ENCODE data around the gene SGTA.

SGTA gene

DNA sequence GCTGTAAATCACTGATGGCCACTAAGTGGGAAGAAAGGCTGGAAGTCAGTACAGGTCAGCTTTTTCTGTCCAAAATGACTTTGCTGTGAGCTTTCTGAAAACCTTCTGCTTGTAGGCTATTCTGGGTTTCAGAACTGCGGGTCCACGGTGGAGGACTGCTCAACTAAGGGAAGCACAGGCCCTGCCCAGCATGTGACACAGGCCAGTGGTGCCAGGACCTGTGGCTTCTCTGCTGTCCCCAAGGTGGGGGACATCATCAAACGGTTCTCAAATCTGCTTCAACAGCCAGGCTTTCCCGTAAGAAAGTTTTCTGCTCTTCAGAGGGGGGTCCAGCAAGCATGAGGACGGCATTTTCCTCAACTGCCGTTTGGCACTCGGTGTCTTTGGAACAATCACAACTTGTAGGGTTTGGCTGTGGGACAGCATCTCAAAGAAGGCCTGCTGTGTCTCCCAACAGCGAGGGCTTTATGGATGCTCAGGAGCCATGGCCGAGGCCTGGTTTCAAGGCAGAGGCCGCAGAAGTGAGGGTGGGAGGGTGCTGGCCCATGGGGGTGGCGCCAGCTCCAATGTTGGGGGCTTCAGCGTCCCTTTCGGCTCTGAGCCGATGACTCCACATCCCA lies 3.8 kb downstream of the SGTA start:
- no peaks in the 10 kb centered on the region for H3K36me3 ChIP-seq (ENCODE audit: low read length)
- H3K4me2 ChIP-seq (ENCODE audit: low read depth, low read length, poor library complexity, severe bottlenecking): no peak overlapping the region

DNA sequence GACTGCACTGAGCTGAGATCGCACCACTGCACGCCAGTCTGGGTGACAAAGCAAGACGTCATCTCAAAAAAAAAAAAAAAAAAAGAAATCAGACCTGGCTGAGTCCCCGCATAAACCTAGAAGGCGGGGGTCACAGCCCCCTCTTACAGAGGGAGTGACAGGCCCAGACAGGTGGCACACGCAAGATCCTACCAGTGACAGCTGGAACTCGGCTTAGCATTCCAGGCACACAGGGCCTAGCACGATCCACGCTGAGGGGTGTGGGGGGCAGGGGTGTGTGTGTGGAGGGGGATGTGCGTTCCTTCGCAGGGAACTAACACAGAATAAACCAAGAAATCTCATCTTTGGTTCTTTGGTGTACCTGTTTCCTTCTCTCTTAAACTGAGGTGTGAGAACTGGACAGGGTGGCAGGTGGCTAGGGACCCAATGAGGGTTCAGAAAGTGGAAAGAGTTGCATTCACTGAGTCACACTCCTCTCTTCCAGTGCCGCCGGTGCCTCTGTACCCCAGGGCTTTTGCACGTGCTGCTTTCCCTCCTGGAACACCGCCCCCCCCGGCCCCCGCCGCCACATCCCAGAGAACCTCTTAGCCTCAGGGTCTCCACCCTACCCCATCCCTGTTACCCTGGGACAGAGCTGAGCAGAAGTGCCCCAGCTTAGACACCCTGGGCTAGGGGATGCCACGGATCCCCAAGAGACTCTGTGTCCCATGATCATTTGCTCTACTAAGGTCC lies 5.0 kb downstream of the SGTA start:
- Histone ChIP-seq H4K20me1 (ENCODE audit: low read depth, low read length) (peaks cover 3% of the 10 kb centered on the region; the same call in 1 of the 2 replicates), H3K4me2 (ENCODE audit: low read depth, low read length, poor library complexity, severe bottlenecking) (no peak overlapping the region)
- TF ChIP-seq, protein P1, sequence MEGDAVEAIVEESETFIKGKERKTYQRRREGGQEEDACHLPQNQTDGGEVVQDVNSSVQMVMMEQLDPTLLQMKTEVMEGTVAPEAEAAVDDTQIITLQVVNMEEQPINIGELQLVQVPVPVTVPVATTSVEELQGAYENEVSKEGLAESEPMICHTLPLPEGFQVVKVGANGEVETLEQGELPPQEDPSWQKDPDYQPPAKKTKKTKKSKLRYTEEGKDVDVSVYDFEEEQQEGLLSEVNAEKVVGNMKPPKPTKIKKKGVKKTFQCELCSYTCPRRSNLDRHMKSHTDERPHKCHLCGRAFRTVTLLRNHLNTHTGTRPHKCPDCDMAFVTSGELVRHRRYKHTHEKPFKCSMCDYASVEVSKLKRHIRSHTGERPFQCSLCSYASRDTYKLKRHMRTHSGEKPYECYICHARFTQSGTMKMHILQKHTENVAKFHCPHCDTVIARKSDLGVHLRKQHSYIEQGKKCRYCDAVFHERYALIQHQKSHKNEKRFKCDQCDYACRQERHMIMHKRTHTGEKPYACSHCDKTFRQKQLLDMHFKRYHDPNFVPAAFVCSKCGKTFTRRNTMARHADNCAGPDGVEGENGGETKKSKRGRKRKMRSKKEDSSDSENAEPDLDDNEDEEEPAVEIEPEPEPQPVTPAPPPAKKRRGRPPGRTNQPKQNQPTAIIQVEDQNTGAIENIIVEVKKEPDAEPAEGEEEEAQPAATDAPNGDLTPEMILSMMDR (IDR thresholded peaks at IDR 0.05; ENCODE audit: insufficient read depth, low read length, poor library complexity, severe bottlenecking): no peak

More for the DNA sequence above, 3.8 kb downstream of the SGTA start:
- Histone ChIP-seq H3K4me3 (ENCODE audit: insufficient read depth, low read length, poor library complexity, severe bottlenecking) (no peak overlapping the region), H4K20me1 (ENCODE audit: low read depth, low read length) (peaks cover 3% of the 10 kb centered on the region; the same call in 1 of the 2 replicates), H3K9ac (ENCODE audit: low read length) (no peak overlapping the region), H3K9me2 (replicated peaks; ENCODE audit: insufficient read depth, low read length) (no peaks in the 10 kb centered on the region), H3K9me3 (ENCODE audit: insufficient read depth, low read length) (no peaks in the 10 kb centered on the region), H3K27me3 (ENCODE audit: low read length) (no peaks in the 10 kb centered on the region), H3K27ac (ENCODE audit: low read depth, low read length) (no peak overlapping the region), H3F3A (ENCODE audit: insufficient read depth) (peaks cover 8% of the 10 kb centered on the region), H2AFZ (ENCODE audit: low read depth, low read length, severe bottlenecking) (no peak overlapping the region), H3K79me2 (ENCODE audit: insufficient read depth, low read length) (peaks cover 88% of the 10 kb centered on the region)
- TF ChIP-seq, protein P1 (IDR thresholded peaks at IDR 0.05; ENCODE audit: insufficient read depth, low read length, poor library complexity, severe bottlenecking): no peak
- TF ChIP-seq EZH2phosphoT487 (conservative IDR thresholded peaks at IDR 0.05; ENCODE audit: low read length): no peak

DNA sequence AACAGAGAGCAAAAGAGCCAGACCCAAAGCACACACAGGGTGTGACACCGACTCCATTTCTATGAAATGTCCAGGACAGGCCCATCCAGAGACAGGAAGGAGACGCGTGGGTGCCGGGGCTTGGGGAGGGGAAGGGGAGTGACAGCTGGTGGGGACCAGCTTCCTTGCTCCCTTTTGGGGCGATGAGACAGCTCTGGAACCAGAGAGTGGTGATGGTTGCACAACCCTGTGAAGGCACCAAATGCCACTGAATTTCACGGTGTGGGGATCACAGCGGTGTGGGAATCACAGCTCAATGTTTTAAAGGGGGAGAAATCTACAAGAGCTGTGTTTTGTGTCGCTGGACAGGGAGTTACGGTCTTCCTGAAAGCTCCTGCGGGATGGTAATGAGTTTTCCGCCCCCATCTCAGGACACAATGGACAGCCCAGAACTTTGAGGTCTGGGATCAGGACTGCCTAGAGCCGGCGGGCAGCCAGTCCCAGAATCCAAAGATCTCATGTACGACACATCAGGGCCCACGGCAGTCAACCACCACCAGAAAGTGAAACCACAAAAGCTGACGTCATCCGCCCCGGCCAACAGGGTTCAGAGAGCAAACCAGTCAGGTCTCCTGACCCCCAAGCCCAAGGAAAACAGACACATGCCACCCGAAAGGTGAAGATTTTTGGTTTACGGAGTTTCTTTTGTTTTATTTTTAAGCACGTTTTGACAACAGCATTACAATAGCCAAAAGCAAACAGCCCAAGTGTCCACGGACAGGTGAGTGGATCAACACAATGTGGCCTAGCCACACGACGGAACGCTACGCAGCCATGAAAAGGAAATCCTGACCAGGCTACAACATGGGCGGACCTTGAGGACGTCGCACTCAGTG lies 7.3 kb downstream of the SGTA start:
- no peaks in the 10 kb centered on the region for H3F3A ChIP-seq (ENCODE audit: insufficient read depth)
- no peak overlapping the region for H3K4me3 ChIP-seq (ENCODE audit: insufficient read depth, low read length, poor library complexity, severe bottlenecking)
- H2AFZ ChIP-seq (ENCODE audit: low read depth, low read length, severe bottlenecking): no peak overlapping the region
- H3K9me3 ChIP-seq (ENCODE audit: insufficient read depth, low read length): no peaks in the 10 kb centered on the region
- no peak overlapping the region for H3K4me2 ChIP-seq (ENCODE audit: low read depth, low read length, poor library complexity, severe bottlenecking)
- H3K79me2 ChIP-seq (ENCODE audit: insufficient read depth, low read length): peaks cover 88% of the 10 kb centered on the region
- TF ChIP-seq, protein P1 (IDR thresholded peaks at IDR 0.05; ENCODE audit: insufficient read depth, low read length, poor library complexity, severe bottlenecking): no peak
- no peak for TF ChIP-seq EZH2phosphoT487 (conservative IDR thresholded peaks at IDR 0.05; ENCODE audit: low read length)
- no peak overlapping the region for H3K9ac ChIP-seq (ENCODE audit: low read length)
- peaks cover 3% of the 10 kb centered on the region; the same call in 1 of the 2 replicates for H4K20me1 ChIP-seq (ENCODE audit: low read depth, low read length)
- H3K36me3 ChIP-seq (ENCODE audit: low read length): no peaks in the 10 kb centered on the region
- no peaks in the 10 kb centered on the region for H3K9me2 ChIP-seq (replicated peaks; ENCODE audit: insufficient read depth, low read length)
- no peak overlapping the region for H3K27ac ChIP-seq (ENCODE audit: low read depth, low read length)
- no peaks in the 10 kb centered on the region for H3K27me3 ChIP-seq (ENCODE audit: low read length)

More for the DNA sequence above, 5.0 kb downstream of the SGTA start:
- Histone ChIP-seq H3K4me3 (ENCODE audit: insufficient read depth, low read length, poor library complexity, severe bottlenecking) (no peak overlapping the region), H3K36me3 (ENCODE audit: low read length) (no peaks in the 10 kb centered on the region), H3F3A (ENCODE audit: insufficient read depth) (no peaks in the 10 kb centered on the region), H3K9ac (ENCODE audit: low read length) (no peak overlapping the region), H2AFZ (ENCODE audit: low read depth, low read length, severe bottlenecking) (no peak overlapping the region), H3K27me3 (ENCODE audit: low read length) (no peaks in the 10 kb centered on the region), H3K79me2 (ENCODE audit: insufficient read depth, low read length) (peaks cover 93% of the 10 kb centered on the region), H3K27ac (ENCODE audit: low read depth, low read length) (no peak overlapping the region), H3K9me3 (ENCODE audit: insufficient read depth, low read length) (no peaks in the 10 kb centered on the region), H3K9me2 (replicated peaks; ENCODE audit: insufficient read depth, low read length) (no peaks in the 10 kb centered on the region)

Measured in SU-DHL-6 (cell line).